SK-MEL-5 (cell line): ENCODE results near the gene CHAF1A. TPM values are rescaled to one million over a fixed set of nuclear protein-coding genes. Genes with fewer than 3 reads are reported as not detected.

Source experiments
- DNase-seq: peaks from one replicate; pipeline ENCODE4 v3.0.0-alpha.2; 2016; ENCODE audit warnings: low read depth, low spot score
- in situ Hi-C: cut with HindIII; loops from 2 replicates; pipeline ENCODE4 v1.10.0; 2016; ENCODE audit warnings: low sequenced_read_pairs, high pct_unique_total_duplicates, low pct_unique_long_range_greater_than_20kb
- total RNA-seq: library from RNA; depleted of rRNA; stranded (reverse); fragments of >200 nt; shearing (Covaris generic); gene quantifications from 2 replicates; pipeline ENCODE4 v1.2.3, GENCODE V29; 2014

CHAF1A gene
- total RNA-seq, 1 experiment from 2014 or later = 14.5 TPM

GRCh38 chr19:4428326-4428975 lies 26.0 kb downstream of the CHAF1A start:
- in situ Hi-C loops = no loop called here
- no peak for DNase-seq

GRCh38 chr19:4429256-4429655 lies 26.8 kb downstream of the CHAF1A start:
- DNase-seq = no peak
- in situ Hi-C loops = no loop called here

- DNase-seq = no peak
- in situ Hi-C loops = no loop called here
These were observed 27.3 kb downstream of the CHAF1A start for GRCh38 chr19:4429771-4430171.

- DNase-seq = no peak
- in situ Hi-C loops = no loop called here
These were observed 28.3 kb downstream of the CHAF1A start for GRCh38 chr19:4430760-4431159.

- no peak for DNase-seq
- in situ Hi-C loops = no loop called here
These were observed 28.9 kb downstream of the CHAF1A start for GRCh38 chr19:4431296-4431695.

GRCh38 chr19:4431808-4432674 lies 29.6 kb downstream of the CHAF1A start:
- DNase-seq = no peak
- in situ Hi-C loops = no loop called here

GRCh38 chr19:4432918-4433506 lies 30.6 kb downstream of the CHAF1A start:
- in situ Hi-C loops = no loop called here
- no peak for DNase-seq

- in situ Hi-C loops = no loop called here
- no peak for DNase-seq
These were observed 32.0 kb downstream of the CHAF1A start for GRCh38 chr19:4434391-4434790.

GRCh38 chr19:4436231-4436630 lies 33.8 kb downstream of the CHAF1A start:
- DNase-seq = no peak
- in situ Hi-C loops = no loop called here

- no peak for DNase-seq
- in situ Hi-C loops = no loop called here
These were observed 34.7 kb downstream of the CHAF1A start for GRCh38 chr19:4437103-4437502.

GRCh38 chr19:4439243-4439642 lies 36.8 kb downstream of the CHAF1A start:
- in situ Hi-C loops = no loop called here
- DNase-seq = no peak

GRCh38 chr19:4441994-4442818 lies 39.8 kb downstream of the CHAF1A start:
- in situ Hi-C loops = no loop called here
- no peak for DNase-seq

GRCh38 chr19:4442819-4443146 lies 40.3 kb downstream of the CHAF1A start:
- in situ Hi-C loops = no loop called here
- no peak for DNase-seq

GRCh38 chr19:4443188-4443587 lies 40.7 kb downstream of the CHAF1A start:
- in situ Hi-C loops = no loop called here
- no peak for DNase-seq

GRCh38 chr19:4443966-4444764 lies 41.7 kb downstream of the CHAF1A start:
- in situ Hi-C loops = no loop called here
- DNase-seq = no peak

GRCh38 chr19:4444765-4445741 lies 42.6 kb downstream of the CHAF1A start:
- DNase-seq = no peak
- in situ Hi-C loops = no loop called here
